OCI-LY7 (cell line): Measurements from ENCODE around the gene SERPINA4.

Source experiments
- EZH2phosphoT487 ChIP-seq: fragments of 200-600 bp; sonication (generic); IDR thresholded peaks from 2 replicates; pipeline ENCODE4 v1.6.1; 2018; ENCODE audit warnings: low read depth, borderline replicate concordance, mild to moderate bottlenecking, mixed run types, antibody characterized with exemption, low read length, moderate library complexity, mixed read lengths
- TF ChIP-seq, protein P1 (sequence below): fragments of 200-600 bp; sonication (generic); conservative IDR thresholded peaks from 2 replicates; pipeline ENCODE4 v1.5.1; 2014; ENCODE audit warnings: mild to moderate bottlenecking, antibody characterized with exemption, low read length, moderate library complexity, mixed read lengths

DNA sequence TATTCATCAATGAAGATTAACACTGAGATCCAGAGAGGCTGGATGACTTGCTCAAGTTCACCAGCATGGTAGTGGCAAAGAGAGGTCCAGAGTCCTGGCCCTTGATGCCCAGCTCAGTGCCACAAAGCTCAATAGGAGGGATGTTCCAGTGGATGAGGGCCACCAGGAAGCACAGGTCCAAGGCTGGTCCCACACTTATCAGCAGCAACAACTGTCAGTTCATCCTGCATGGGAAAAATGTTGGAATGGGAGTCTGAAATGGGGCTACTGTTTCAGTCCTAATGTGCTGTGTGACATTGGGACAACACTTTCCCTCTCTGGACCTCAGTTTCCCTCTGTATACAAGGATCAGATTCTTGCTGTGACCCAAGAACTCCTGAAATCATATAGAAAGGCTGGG lies 31.2 kb downstream of the SERPINA4 start:
- TF ChIP-seq, protein P1, sequence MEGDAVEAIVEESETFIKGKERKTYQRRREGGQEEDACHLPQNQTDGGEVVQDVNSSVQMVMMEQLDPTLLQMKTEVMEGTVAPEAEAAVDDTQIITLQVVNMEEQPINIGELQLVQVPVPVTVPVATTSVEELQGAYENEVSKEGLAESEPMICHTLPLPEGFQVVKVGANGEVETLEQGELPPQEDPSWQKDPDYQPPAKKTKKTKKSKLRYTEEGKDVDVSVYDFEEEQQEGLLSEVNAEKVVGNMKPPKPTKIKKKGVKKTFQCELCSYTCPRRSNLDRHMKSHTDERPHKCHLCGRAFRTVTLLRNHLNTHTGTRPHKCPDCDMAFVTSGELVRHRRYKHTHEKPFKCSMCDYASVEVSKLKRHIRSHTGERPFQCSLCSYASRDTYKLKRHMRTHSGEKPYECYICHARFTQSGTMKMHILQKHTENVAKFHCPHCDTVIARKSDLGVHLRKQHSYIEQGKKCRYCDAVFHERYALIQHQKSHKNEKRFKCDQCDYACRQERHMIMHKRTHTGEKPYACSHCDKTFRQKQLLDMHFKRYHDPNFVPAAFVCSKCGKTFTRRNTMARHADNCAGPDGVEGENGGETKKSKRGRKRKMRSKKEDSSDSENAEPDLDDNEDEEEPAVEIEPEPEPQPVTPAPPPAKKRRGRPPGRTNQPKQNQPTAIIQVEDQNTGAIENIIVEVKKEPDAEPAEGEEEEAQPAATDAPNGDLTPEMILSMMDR = no peak
- TF ChIP-seq EZH2phosphoT487 = no peak
